ENCODE data around the gene SETMAR.
"Not testable (repeated sequence)": the region's sequence is repeated elsewhere in the genome, so short reads cannot be mapped to it uniquely, and the experiment has no call there.

Gene SETMAR

GRCh38 chr3:4313606-4314293, 10.6 kb downstream of the SETMAR start:
- DNase-seq (ENCODE audit: low read depth), result peak; percentile 7

GRCh38 chr3:4314688-4315087, 11.5 kb downstream of the SETMAR start:
- DNase-seq (ENCODE audit: low read depth), result peak; percentile 10

- no peak for DNase-seq (ENCODE audit: low read depth)
Measured at GRCh38 chr3:4320096-4320911, 17.1 kb downstream of the SETMAR start.

GRCh38 chr3:4321732-4322131, 18.6 kb downstream of the SETMAR start:
- DNase-seq (ENCODE audit: low read depth), result no peak

- DNase-seq (ENCODE audit: low read depth), result peak; percentile 87
Measured at GRCh38 chr3:4322635-4323034, 19.5 kb downstream of the SETMAR start.

GRCh38 chr3:4323246-4324027, 20.3 kb downstream of the SETMAR start:
- DNase-seq (ENCODE audit: low read depth), result peak; percentile 55

GRCh38 chr3:4326868-4327267, 23.7 kb downstream of the SETMAR start:
- DNase-seq (ENCODE audit: low read depth), result no peak

GRCh38 chr3:4329806-4330205, 26.6 kb downstream of the SETMAR start:
- DNase-seq (ENCODE audit: low read depth), result not testable (repeated sequence)

GRCh38 chr3:4332111-4332510, 28.9 kb downstream of the SETMAR start:
- no peak for DNase-seq (ENCODE audit: low read depth)

GRCh38 chr3:4332574-4332973, 29.4 kb downstream of the SETMAR start:
- no peak for DNase-seq (ENCODE audit: low read depth)

- no peak for DNase-seq (ENCODE audit: low read depth)
Measured at GRCh38 chr3:4332991-4333390, 29.8 kb downstream of the SETMAR start.

GRCh38 chr3:4334548-4334947, 31.4 kb downstream of the SETMAR start:
- DNase-seq (ENCODE audit: low read depth), result no peak

GRCh38 chr3:4335840-4336562, 32.8 kb downstream of the SETMAR start:
- no peak for DNase-seq (ENCODE audit: low read depth)

- DNase-seq (ENCODE audit: low read depth), result no peak
Measured at GRCh38 chr3:4336850-4337546, 33.8 kb downstream of the SETMAR start.

GRCh38 chr3:4338751-4339150, 35.6 kb downstream of the SETMAR start:
- DNase-seq (ENCODE audit: low read depth), result no peak

- DNase-seq (ENCODE audit: low read depth), result no peak
Measured at GRCh38 chr3:4340077-4340410, 36.9 kb downstream of the SETMAR start.

GRCh38 chr3:4340411-4341335, 37.5 kb downstream of the SETMAR start:
- no peak for DNase-seq (ENCODE audit: low read depth)

- no peak for DNase-seq (ENCODE audit: low read depth)
Measured at GRCh38 chr3:4341336-4341675, 38.1 kb downstream of the SETMAR start.

GRCh38 chr3:4343258-4343657, 40.1 kb downstream of the SETMAR start:
- peak; percentile 83 for DNase-seq (ENCODE audit: low read depth)

GRCh38 chr3:4350789-4351163, 47.6 kb downstream of the SETMAR start:
- DNase-seq (ENCODE audit: low read depth), result peak; percentile 85
